Measurements from ENCODE around the gene ARHGAP8. TPM values are rescaled to one million over a fixed set of nuclear protein-coding genes. Genes with fewer than 3 reads are reported as not detected.

ARHGAP8 gene
- total RNA-seq, 4 donors from 2014 or later, result 1.5 to 6.9 (median 4.2) TPM

- no peak overlapping the region for H3K4me3 ChIP-seq
- TF ChIP-seq CTCF (IDR thresholded peaks at IDR 0.05) (no peak), POLR2A (IDR thresholded peaks at IDR 0.05) (no peak), EP300 (IDR thresholded peaks at IDR 0.05) (no peak), POLR2AphosphoS5 (IDR thresholded peaks at IDR 0.05) (no peak)
- no peaks in the 10 kb centered on the region for H3K36me3 ChIP-seq
- no peak overlapping the region for H3K27ac ChIP-seq
- H3K9me3 ChIP-seq, result peaks cover 2% of the 10 kb centered on the region
- no peaks in the 10 kb centered on the region for H3K4me1 ChIP-seq
- DNase-seq (ENCODE audit: low spot score in 2 of 2), result peak in 1 of 2 donors; percentile 20
- H3K27me3 ChIP-seq, result peaks cover 9% of the 10 kb centered on the region
- WGBS, result 92% methylated on average over 13 of the region's 18 CpGs
Observed at GRCh38 chr22:44906999-44907644, 154.7 kb downstream of the ARHGAP8 start.

- H3K27me3 ChIP-seq, result peaks cover 9% of the 10 kb centered on the region
- H3K27ac ChIP-seq, result no peak overlapping the region
- DNase-seq (ENCODE audit: low spot score in 2 of 2), result peak in 1 of 2 donors; percentile 27
- TF ChIP-seq POLR2AphosphoS5 (IDR thresholded peaks at IDR 0.05) (no peak), POLR2A (IDR thresholded peaks at IDR 0.05) (no peak), EP300 (IDR thresholded peaks at IDR 0.05) (no peak), CTCF (IDR thresholded peaks at IDR 0.05) (no peak)
- no peak overlapping the region for H3K4me3 ChIP-seq
- H3K36me3 ChIP-seq, result no peaks in the 10 kb centered on the region
- WGBS, result 84% methylated on average over 21 of the region's 21 CpGs
- no peaks in the 10 kb centered on the region for H3K4me1 ChIP-seq
- H3K9me3 ChIP-seq, result peaks cover 2% of the 10 kb centered on the region
Observed at GRCh38 chr22:44907765-44908737, 155.7 kb downstream of the ARHGAP8 start.

- peak in 1 of 2 donors; percentile 25 for DNase-seq (ENCODE audit: low spot score in 2 of 2)
- 91% methylated on average over 5 of the region's 6 CpGs for WGBS
Observed at GRCh38 chr22:44909241-44909640, 156.9 kb downstream of the ARHGAP8 start.

More at GRCh38 chr22:44909241-44909640, 156.9 kb downstream of the ARHGAP8 start:
- H3K27me3 ChIP-seq, result peaks cover 9% of the 10 kb centered on the region
- no peaks in the 10 kb centered on the region for H3K36me3 ChIP-seq
- TF ChIP-seq POLR2A (IDR thresholded peaks at IDR 0.05) (no peak), POLR2AphosphoS5 (IDR thresholded peaks at IDR 0.05) (no peak), EP300 (IDR thresholded peaks at IDR 0.05) (no peak), CTCF (IDR thresholded peaks at IDR 0.05) (no peak)
- H3K27ac ChIP-seq, result no peak overlapping the region
- H3K9me3 ChIP-seq, result peaks cover 2% of the 10 kb centered on the region
- H3K4me3 ChIP-seq, result no peak overlapping the region
- no peaks in the 10 kb centered on the region for H3K4me1 ChIP-seq

Other genes with a start within 250 kb of the ARHGAP8 start
- gene PRR5, start 50.4 kb upstream of the ARHGAP8 start, total RNA-seq, result 10 to 100 TPM; 14.9 to 25.0 (median 20.4) TPM